NCI-H1092 treated with DMSO at 0.1 percent for 48 hours (cell line): ENCODE results near the gene SLC39A8.

Experiments
- DNase-seq: peaks from one replicate; lab custom pipeline; 2025; lab: John Stamatoyannopoulos, UW

SLC39A8 gene

DNA sequence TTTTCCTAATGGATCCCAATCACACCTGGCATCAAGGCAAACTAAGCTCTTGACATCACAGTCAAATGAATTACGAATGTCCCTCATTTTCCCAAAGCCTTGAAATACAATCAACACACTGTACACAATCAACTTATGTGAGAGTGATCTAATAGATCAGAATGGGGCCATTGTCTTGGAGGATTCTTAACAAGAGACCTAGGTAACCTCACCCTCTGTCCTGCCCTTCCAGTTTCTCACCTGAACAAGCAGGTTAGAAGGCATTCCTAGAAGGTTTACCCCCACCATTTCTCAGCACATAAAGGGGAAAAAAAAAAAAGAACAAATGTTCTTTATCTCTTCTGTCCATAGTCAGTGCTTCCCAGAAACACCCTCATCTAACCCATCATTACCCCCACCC lies 6.3 kb downstream of the SLC39A8 start:
- DNase-seq = no peak

- DNase-seq = no peak
Measured at GRCh38 chr4:102338405-102338804, 6.9 kb downstream of the SLC39A8 start.

DNA sequence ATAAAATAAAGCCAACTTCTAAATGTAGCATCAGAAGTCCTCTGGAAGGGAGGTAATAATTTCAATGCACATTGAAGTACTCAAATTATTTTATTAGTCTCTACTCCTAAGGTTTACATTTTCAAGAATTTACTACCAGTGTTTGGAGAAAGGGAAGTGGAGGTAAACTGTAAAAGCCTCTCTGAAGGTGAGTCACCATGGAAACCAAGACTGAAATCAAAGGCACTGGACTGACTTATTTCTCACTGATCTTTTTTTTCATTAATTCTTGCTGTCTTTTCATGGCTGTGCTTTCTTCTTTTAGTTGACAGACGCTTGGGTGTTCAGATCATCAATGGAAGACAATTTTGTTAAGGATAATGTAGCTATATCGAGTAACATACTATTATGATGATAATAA lies 9.7 kb downstream of the SLC39A8 start:
- no peak for DNase-seq

DNA sequence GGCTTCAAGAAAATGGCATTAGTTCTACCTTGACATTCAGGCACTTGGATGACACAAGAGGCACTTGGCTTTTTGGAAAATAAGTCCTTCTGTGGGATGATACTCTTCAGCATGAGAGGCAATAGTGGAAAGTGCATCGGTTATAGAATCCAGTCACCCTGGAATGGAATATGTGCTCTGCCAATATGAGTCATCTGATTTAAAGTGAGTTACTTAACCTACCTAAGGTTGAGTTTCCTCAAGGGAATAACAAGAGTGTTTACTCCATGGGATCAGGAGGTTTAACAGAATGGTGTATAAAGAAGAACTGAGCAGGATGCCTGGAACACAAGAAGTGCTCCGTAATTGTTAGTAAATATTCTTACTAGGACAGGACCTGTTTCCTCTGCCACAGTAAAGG lies 10.7 kb downstream of the SLC39A8 start:
- no peak for DNase-seq

DNA sequence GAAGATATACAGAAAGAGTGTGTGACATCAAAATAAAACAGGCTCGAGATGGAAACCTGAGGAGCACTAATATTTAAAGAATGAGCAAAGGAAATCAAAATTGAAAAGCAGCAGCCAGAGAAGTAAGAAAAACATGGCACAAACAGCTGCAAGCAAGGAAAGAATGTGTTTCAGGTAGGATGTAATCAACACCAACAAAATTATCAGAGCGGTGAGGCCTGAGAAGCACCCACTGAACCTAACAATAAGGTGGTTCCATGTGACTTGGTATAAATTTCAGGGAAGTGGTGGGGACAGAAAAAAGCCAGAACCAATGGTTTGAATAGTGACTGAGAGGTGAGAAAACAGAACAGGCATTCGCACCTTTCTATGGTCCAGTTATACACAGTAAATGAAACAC lies 11.5 kb downstream of the SLC39A8 start:
- no peak for DNase-seq

- no peak for DNase-seq
Measured at GRCh38 chr4:102328045-102328444, 17.2 kb downstream of the SLC39A8 start.

DNA sequence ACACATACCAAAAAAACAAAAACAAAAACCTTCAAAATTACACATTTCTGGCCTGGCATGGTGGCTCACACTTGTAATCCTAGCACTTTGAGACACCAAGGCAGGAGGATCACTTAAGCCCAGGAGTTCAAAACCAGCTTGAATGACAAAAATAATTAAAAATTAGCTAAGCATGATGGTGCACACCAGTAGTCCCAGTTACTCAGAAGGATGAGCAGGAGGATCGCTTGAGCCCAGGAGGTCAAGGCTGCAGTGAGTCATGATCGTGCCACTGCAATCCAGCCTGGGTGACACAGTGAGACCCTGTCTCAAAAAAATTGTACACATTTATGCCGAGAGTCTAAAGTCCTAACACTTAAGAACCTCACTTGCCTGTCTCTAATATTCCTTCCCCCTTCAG lies 18.3 kb downstream of the SLC39A8 start:
- DNase-seq = no peak

DNA sequence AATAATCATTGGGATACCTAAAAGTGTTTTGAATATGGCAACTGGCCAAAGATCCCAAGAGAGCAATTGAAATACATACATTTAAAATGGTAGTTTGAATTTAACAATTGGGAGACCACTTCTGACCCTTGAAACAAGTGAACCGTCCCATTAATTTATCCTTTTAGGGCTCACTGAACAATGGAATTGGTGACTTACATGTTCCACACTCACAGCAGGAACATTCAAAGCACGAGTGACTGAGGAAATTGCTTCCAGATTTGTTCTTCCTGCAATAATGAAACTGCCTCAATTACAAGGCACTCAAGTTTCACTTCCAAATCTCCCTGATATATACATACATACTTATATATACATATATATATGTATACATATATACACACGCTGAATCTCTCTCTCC lies 20.6 kb downstream of the SLC39A8 start:
- DNase-seq = no peak

DNA sequence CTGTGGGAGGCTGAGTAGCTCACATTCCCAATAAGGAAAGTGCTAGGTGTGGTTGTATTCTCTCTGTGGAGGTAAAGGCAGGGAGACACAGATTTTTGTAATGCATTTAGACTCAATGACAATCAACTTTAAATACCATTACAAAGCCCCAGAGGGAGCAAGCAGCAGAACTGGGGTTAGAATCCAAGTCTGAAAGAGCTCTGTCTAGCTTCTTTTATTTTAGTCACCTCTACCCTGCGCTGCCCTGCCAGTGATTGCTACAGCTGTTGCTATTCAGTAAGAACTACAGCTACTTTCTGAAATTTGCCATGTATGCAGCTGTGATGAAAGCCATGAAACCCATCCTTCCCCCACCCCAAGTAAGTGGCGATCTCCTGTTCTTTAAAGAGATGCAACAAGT lies 22.5 kb downstream of the SLC39A8 start:
- DNase-seq = no peak

DNA sequence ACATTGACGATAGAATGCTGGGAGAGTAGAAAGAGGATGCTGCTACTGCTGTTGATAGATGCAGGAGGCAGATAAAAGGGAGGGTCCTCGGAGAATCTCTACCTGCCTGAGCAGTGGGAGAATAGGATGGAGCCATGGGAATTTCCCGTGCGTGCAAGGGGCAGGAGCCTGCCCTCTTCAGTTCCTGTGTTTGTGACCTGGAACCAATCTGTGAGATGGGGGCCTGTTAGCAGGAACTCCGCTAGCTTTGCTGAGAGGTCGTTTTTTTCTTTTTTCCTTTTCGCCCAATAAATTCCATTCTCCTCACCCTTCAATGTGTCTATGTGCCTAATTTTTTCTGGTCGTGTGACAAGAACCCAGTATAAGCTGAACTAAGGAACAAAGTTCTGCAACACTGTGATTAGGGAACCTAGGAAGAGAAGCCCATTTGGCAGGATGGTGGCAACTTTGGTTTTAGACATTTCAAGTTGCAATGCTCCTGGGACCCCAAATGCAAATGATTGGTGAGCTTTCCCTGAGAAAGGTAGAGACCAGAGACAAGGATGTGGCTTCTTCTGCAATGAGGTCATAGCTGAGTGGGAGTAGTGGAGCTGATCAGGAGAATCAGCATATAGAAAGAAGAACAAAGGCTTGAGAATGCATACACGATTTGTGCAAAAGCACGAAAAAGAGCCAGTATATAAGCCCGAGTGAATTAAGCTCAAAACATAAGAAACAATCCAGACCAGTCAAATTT lies 23.9 kb downstream of the SLC39A8 start:
- DNase-seq = no peak

DNA sequence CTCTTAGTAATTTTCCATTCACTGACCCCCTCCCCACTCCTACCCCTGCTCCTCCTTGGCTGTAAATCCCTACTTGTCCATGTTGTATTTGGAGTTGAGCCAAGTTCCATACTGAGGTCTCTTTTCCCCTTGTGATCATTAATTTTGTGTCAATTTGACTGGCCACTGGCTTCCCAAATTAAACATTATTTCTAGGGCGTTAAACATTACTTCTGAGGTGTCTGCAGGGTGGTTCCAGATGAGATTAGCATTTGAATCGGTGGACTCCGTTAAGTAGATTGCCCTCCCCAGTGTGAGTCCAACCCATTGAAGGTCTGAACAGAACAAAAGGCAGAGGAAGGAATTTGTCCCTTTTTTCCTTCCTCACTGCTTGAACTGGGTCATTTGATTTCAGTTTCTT lies 25.7 kb downstream of the SLC39A8 start:
- no peak for DNase-seq

DNA sequence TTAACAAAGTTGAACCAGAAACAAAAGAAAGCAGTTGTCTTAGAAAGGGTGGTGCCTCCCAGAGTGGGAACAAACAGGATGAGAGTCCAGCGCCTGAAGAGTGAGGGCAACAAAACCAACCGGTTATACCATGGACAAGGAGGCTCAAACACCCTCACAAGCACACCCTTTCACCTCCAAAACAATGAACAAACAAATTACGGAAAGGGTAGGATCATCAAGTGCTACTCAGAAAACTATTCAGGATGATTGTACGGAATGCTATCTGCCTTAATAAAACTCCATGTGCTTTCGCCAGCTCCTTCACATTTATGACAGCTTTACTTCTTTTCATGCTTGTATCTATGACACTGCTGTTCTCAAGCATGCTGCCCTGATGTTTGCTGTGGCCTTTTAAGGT lies 26.8 kb downstream of the SLC39A8 start:
- DNase-seq = no peak

DNA sequence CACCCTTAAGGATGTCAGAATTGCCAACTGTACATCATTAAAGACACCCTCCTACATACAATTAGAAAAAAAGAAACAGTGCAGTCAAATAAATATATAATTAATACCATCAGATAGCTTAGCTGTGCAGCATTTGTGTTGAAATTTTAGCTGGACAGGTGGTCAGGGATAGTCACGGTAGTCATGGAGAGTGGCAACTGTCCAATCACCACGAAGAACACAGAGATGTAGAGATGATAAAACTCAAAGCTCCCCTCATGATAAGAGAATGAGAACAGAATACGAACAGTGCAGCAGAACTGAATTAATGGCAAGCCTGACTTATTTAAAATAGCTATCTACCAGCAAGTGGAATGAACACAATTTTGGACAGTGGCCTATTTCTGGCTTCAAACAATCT lies 27.2 kb downstream of the SLC39A8 start:
- DNase-seq = no peak

DNA sequence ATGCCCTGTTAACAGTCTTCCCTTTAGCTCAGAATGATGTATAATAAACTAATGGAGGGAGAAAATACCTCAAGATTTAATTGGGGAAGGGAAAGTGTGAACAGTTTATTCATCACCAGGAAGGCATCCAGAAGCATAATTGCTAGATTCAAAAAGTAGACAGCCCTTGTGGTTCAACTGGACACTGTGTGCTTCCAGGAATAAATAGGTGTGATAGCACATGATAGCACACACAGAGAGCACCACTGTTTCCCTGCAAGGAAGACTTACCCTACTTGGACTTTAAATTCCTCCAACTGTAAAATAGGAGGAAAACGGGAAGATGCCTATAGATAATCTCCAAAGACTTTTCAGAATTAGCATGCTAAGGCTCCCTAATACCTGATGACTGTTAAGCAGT lies 27.8 kb downstream of the SLC39A8 start:
- DNase-seq = no peak

- DNase-seq = no peak
Measured at GRCh38 chr4:102316585-102316984, 28.7 kb downstream of the SLC39A8 start.

DNA sequence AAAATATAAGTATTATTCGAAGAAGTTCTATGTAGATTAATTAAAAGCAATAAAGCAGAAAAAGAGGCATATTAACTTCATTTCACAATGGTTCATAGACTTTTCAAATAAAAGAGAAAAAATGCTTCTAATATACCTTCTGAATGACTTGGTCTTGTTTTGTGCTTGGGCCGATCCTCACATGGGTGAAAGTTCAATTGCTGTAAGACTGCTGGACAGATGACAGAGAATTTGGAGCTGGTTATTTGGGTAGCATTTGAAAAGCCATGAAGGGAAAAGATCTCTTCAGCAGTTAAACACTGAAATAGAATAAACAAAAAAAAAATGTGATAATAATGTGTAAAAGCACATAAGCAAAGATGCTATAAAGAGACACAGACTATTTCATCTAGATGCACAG lies 29.8 kb downstream of the SLC39A8 start:
- DNase-seq = no peak

GRCh38 chr4:102312417-102312816 lies 32.9 kb downstream of the SLC39A8 start:
- no peak for DNase-seq

DNA sequence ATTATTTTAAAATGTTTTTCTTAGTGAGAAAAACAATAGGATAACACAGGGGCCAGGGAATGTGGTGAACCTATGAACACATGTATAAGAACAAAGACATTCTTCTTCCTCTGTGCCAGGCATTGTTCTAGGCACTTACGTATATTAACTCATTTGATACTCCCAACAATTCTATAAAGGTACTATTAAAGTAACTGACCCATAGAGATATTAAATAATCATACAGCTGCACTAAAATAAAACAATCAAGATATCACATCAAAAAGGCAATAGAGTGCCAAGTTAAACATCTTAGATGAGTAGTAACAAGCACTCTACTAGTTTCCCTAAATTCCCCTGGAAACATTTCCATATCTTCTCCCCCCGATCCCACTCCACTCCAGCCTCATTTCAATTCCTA lies 33.4 kb downstream of the SLC39A8 start:
- no peak for DNase-seq

- DNase-seq = no peak
Measured at GRCh38 chr4:102311407-102311806, 33.9 kb downstream of the SLC39A8 start.

GRCh38 chr4:102308032-102308799 lies 37.1 kb downstream of the SLC39A8 start:
- DNase-seq = no peak

DNA sequence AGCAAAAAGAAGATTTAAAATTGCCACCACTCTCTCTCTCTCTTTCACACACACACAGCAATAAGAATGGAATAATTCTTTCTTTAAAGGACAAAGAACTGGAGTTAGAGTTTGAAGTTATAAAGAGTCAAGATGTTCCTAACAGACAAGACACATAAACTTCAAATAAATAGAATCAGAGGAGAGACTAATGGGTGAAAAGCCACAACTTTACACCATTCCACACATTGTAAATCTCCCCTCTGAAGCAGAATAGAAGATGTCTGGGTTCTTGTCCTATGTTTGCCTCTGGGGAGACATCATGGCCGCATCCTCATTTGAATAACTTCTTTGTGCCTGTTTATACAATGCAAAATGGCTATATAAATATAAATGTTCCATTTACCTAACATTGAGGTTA lies 39.6 kb downstream of the SLC39A8 start:
- no peak for DNase-seq

DNA sequence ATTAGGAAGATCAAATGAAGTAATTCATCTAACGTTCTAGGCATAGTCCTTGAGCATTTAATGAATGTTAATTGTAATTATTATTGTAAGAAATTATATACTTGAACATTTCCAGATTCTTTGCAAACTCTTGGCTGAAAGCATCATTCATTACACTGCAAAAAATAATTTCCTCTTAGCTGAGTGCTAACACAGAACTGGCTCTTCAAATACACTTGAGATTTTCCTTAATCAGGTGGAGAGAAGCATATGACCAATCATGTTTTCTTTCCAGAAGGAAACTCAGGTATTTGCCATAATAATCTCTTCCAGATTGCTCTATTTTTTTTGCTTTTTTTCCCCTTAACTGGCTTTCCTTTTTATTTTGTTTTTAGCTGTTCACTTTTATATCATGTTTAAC lies 42.5 kb downstream of the SLC39A8 start:
- no peak for DNase-seq

DNA sequence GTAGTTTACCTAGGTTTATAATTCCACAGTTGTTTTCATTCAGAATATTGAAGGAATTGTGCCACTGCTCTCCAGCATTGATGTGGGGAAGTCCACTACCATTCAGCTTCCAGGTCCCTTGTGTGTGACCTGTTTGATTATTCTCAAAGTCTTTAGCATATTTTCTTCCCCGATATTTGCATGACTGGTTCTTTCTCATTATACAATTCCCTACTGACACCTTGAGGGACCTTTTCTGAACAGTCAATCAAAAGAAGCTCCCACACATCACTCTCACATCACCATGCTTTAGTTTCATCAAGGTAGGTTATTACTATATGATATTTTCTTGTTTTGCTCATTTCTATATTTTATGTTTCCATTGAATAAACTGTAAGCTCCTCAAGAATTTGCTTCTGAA lies 44.1 kb downstream of the SLC39A8 start:
- no peak for DNase-seq
